Dermis blood vessel endothelial cell (primary cell): ENCODE data around the gene EIF6. TPM values are rescaled to one million over a fixed set of nuclear protein-coding genes. Genes with fewer than 3 reads are reported as not detected.
"Not testable (repeated sequence)": the region's sequence is repeated elsewhere in the genome, so short reads cannot be mapped to it uniquely, and the experiment has no call there.

Source experiments
- DNase-seq: peaks from one replicate; pipeline ENCODE4 v3.0.0; 2010
- total RNA-seq: library from RNA; depleted of rRNA; stranded (reverse); fragments of >200 nt; gene quantifications from 2 replicates; pipeline ENCODE4 v1.2.3, GENCODE V29; 2014

EIF6 gene
- 147 and 186 TPM in 2 replicates for total RNA-seq

- DNase-seq = peak; percentile 81
These were observed at the start of gene EIF6 for GRCh38 chr20:35284267-35284991. TSS of gene EIF6 (minus strand) at chr20:35284772. CDS start at chr20:35284487, 285 bp downstream.

- no peak for DNase-seq
These were observed 49.0 kb upstream of the EIF6 start for GRCh38 chr20:35333606-35334005.

- no peak for DNase-seq
These were observed 48.1 kb upstream of the EIF6 start for GRCh38 chr20:35332540-35333200.

- peak; percentile 69 for DNase-seq
These were observed 45.0 kb upstream of the EIF6 start for GRCh38 chr20:35329435-35330139.

- DNase-seq = no peak
These were observed 44.1 kb upstream of the EIF6 start for GRCh38 chr20:35328689-35329088.

- no peak for DNase-seq
These were observed 43.6 kb upstream of the EIF6 start for GRCh38 chr20:35328095-35328685.

GRCh38 chr20:35327074-35327976 is 42.8 kb upstream of the EIF6 start:
- peak; percentile 87 for DNase-seq

- no peak for DNase-seq
These were observed 42.1 kb upstream of the EIF6 start for GRCh38 chr20:35326740-35327073.

- no peak for DNase-seq
These were observed 41.6 kb upstream of the EIF6 start for GRCh38 chr20:35326021-35326739.

GRCh38 chr20:35325401-35325800 is 40.8 kb upstream of the EIF6 start:
- DNase-seq = no peak

GRCh38 chr20:35320396-35321126 is 36.0 kb upstream of the EIF6 start:
- no peak for DNase-seq

- DNase-seq = no peak
These were observed 35.3 kb upstream of the EIF6 start for GRCh38 chr20:35319871-35320197.

- DNase-seq = peak; percentile 61
These were observed 34.8 kb upstream of the EIF6 start for GRCh38 chr20:35319192-35319870.

GRCh38 chr20:35318502-35319157 is 34.1 kb upstream of the EIF6 start:
- peak; percentile 86 for DNase-seq

GRCh38 chr20:35317416-35318210 is 33.0 kb upstream of the EIF6 start:
- no peak for DNase-seq

- DNase-seq = no peak
These were observed 31.5 kb upstream of the EIF6 start for GRCh38 chr20:35316086-35316485.

- not testable (repeated sequence) for DNase-seq
These were observed 31.1 kb upstream of the EIF6 start for GRCh38 chr20:35315632-35316020.

GRCh38 chr20:35314816-35315631 is 30.5 kb upstream of the EIF6 start:
- no peak for DNase-seq
